HG02885 (cell line): Measurements from ENCODE around the gene CPNE9.
A peak's percentile ranks its signal among the peaks of the same experiment; 100 is the strongest.

Experiments
- ATAC-seq: cut with Tn5 transposase; IDR thresholded peaks from one replicate; pipeline ENCODE4 v1.9.1; 2021; ENCODE audit warnings: mild to moderate bottlenecking; ENCODE audit not compliant: unreplicated experiment, poor library complexity

The CPNE9 gene

DNA sequence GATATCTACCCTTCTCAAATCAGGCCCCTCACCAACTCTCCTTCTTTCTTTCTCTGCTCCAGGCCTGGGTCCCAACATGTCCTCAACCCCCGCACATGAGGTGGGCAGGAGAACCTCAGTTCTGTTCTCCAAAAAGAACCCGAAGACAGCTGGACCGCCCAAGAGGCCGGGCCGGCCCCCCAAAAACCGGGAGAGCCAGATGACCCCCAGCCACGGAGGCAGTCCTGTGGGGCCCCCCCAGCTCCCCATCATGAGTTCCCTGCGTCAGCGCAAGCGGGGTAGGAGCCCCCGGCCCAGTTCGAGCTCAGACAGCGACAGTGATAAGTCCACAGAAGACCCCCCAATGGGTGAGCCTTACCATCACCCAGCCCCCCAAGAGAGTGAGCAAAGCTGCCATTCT lies 40.5 kb downstream of the CPNE9 start:
- ATAC-seq = no peak

DNA sequence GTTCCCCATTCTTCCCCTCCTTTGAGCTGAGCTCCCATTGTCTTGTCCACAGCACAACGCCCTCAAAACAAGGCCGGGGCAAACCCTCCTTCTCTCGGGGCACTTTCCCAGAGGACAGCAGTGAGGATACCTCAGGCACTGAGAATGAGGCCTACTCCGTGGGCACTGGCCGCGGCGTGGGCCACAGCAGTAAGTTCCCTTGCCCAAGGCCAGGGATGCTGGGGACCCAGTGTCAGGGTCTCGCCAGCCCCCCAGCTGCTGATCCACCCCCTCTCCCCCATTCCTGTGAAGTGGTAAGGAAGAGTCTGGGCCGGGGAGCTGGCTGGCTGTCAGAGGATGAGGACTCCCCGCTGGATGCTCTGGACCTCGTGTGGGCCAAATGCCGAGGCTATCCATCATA lies 41.9 kb downstream of the CPNE9 start:
- no peak for ATAC-seq

DNA sequence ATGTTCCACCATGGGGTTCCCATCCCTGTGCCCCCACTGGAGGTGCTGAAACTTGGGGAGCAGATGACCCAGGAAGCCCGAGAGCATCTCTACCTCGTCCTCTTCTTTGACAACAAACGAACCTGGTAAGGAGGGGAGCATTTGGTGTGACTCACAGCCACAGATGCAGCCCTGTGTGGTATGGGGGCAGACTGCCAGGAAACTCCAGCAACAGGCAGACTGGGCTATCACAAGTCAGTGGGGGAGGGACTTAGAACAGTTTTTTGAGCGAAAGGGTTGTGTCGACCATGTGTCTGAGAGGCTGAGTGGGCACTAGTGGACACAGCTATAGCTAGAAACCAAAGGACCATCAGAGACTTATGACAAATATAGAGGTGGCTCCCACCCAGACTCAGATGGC lies 42.7 kb downstream of the CPNE9 start:
- no peak for ATAC-seq

DNA sequence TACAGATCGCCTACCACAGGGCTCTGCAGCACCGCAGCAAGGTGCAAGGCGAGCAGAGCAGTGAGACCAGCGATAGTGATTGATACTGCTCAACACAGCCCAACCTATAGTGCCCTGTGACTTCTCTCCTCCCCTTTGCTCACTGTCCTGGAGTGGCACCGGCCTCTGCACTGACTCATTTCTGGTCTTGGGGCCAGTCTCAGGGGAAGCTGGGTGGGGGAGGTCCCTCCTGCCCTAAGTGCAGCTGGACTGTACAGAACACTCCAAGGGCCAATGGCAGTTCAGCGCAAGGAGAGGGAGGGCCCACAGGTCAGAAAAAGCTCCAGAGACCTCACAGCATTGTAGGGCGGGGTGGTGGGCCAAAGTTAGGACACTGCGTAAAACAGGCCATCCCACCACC lies 43.6 kb downstream of the CPNE9 start:
- no peak for ATAC-seq

DNA sequence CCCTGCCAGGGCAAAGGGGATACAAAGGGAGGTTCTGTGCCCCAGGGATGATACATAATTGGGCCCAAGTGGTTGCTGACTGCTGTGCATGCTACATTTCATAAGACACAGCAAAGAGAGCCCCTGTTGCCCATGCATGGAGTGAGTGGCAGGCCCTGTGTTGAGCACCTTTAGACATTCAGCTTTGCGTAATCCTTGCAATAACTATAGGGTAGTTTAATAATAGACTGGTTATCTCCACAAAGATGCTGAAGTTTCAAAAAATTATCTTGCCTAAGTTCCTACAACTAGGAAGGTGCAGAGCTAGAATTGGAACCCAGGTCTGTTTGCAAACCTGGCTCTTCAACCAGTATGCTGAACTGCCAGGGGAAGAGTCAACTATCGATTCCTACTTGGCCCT lies 44.4 kb downstream of the CPNE9 start:
- ATAC-seq = no peak

DNA sequence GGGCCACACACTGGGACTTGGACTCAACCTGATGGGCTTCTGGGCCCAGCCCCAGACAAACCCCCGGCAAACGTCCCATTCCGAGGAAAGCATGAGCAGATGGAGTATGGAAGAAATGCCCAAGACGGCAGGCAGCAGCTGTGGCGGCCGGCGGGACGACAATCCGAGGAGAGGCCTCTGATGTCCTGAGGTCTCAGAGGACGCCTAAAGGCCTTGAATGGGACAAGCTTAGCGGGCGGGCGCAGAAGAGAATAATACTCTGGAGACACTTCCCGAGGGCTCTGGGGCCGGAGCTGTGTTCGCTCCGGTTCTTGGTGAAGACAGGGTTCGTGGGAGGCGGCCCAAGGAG lies 45.6 kb downstream of the CPNE9 start:
- ATAC-seq = no peak

DNA sequence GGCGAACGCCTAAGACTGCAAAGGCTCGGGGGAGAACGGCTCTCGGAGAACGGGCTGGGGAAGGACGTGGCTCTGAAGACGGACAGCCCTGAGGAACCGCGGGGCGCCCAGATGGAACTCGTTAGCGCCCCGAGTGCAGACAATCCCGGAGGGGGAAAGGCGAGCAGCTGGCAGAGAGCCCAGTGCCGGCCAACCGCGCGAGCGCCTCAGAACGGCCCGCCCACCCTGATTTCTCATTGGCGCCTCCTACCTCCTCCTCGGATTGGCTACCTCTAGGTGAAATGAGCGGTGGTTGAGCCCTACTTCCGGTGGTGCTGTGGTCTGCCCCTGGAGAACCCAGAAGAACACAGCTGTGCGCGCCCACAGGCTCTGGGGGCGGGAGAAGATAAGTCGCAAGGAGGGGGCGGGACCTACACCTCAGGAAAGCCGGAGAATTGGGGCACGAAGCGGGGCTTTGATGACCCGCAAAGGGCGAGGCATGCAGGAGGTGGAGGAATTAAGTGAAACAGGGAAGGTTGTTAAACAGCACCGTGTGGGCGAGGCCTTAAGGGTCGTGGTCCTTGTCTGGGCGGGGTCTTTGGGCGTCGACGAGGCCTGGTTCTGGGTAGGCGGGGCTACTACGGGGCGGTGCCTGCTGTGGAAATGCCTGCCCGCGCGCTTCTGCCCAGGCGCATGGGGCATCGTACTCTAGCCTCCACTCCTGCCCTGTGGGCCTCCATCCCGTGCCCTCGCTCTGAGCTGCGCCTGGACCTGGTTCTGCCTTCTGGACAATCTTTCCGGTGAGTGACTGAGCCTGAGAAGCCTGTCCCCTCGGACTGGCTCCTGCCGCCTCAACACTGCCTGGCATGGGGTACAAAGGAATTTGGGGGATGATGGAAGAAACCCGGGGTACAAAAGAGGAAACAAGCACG lies 46.3 kb downstream of the CPNE9 start, which contains the start of gene OGG1:
Gene OGG1 (plus strand): TSS at position 308 of the 911 bp plus-strand sequence. CDS start 335 bp downstream, at position 643.
- ATAC-seq = peak; percentile 91

DNA sequence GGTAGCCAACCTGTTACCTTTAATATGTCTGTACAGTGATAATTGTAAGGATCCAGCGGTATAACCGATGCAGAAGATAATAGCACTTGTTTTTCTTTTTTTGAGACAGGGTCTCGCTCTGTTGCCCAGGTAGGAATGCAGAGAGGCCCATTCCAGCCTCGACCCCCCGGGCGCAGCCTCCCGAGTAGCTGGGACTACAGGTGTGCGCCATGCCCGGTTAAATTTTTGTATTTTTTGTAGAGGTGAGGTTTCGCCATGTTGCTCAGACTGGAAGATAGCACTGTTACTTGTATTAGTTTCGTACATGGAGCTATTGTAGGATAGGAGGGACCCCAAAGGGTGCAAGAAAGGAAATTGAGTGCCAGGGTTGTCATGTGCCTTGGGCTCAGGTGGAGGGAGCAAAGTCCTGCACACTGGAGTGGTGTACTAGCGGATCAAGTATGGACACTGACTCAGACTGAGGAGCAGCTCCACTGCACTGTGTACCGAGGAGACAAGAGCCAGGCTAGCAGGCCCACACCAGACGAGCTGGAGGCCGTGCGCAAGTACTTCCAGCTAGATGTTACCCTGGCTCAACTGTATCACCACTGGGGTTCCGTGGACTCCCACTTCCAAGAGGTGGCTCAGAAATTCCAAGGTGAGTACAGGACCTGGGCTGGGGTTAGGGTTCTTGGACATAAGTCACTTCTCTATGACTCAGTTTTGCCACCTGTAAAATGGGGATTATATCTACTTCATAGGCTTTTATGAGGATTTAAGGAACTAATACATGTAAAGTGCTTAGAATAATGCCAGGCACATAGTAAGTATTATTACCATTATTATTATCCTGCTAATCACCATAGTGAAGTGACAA lies 47.2 kb downstream of the CPNE9 start:
- no peak for ATAC-seq

DNA sequence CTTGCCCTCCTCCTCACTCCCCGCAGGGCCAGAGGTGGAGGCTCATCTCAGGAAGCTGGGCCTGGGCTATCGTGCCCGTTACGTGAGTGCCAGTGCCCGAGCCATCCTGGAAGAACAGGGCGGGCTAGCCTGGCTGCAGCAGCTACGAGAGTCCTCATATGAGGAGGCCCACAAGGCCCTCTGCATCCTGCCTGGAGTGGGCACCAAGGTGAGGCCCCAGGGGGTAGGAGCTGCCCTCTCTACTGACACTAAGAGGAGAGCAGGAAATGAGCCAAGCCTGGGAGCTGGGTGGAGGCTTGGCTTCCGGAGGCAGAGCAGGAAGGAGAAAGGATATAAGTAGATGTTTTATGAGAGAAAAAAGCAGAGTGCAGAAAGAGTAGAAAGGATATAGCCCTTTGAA lies 51.0 kb downstream of the CPNE9 start:
- no peak for ATAC-seq

DNA sequence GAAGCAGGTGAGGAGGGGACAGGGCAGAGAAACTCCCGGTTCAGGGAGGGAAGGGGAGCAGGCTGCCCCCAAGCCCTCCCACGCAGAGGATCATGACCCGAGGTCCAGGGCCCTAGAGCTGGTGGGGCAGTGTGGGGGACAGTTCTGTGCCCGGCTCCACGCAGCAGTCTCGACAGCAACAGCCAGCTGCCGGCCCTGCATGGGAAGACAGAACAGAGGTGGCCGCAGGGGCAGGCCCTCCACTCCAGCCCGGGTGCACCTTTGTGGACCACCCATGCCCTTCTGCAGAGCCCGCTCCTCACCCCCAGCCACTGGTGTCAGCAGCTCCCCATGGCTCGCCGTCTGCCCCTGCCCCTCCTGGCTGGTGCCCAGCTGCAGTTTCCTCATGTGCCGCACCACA lies 53.8 kb downstream of the CPNE9 start:
- no peak for ATAC-seq

DNA sequence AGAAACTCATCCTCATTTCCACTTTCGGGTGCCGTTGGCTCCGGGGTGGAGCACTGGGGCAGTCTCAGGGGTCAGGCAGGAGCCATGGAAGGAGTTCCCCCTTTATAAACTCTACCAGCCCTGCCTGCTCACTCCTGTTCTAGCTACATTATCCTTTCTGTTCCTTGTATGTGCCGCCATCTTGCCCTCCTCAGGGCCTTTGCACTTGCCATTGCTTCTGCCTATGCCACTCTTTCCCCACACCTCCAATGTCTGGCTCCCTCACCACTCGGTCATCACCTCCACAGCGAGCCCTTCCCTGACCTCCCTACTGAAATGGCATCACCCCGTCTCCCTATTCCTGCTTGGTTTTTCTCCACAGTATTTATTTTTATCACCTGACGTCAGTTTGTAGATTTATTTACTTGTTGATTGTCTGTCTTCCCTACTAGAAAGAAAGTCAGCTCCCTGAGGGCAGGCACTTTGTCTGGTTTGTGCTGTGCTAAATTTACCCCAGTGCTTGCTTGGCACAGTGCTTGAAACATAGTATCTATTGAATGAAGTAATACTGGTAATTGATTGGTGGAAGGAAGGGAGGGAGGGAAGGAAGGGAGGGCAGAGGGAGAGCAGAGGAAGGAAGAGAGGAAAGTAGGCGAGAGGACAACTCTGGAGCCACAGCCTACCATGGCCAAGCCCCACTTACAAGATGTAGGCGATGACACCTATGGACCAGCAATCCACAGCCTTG lies 57.3 kb downstream of the CPNE9 start:
- ATAC-seq = no peak

DNA sequence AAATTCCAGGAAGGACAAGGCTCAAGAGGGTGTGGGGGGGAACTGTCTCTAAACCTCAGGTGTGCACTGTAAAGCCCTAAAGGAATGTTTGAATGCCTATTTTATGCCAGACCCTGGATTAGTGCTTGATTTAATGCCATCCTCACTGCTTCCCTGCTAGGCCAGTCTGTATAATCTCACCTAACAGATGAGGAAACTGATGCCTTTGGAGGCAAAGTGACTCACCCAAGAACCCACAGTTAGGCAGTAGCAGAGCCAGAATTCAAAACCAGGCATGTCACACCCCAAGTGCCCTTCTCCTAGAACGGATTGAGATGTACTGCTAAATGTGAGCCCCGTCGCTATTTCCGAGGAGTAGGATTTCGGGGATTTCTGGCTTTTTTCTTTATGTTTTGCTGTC lies 58.3 kb downstream of the CPNE9 start:
- no peak for ATAC-seq

DNA sequence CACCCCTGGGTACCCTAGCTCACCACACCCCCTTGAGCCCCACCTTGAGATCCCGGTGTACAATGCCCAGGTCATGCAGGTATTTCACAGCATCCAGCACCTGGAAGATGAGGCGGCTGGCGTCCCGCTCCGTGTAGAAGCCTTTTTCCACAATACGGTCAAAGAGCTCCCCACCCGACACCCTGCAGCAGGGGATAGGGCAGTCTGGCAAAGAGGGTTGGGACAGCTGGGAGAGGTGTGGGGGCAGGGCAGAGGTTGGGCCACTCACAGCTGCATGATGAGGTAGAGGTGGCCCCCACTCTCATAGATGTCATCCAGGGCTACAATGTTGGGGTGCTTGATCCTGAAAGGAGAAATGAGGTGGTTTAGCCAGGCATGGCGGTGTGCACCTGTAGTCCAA lies 59.2 kb downstream of the CPNE9 start:
- ATAC-seq = no peak

DNA sequence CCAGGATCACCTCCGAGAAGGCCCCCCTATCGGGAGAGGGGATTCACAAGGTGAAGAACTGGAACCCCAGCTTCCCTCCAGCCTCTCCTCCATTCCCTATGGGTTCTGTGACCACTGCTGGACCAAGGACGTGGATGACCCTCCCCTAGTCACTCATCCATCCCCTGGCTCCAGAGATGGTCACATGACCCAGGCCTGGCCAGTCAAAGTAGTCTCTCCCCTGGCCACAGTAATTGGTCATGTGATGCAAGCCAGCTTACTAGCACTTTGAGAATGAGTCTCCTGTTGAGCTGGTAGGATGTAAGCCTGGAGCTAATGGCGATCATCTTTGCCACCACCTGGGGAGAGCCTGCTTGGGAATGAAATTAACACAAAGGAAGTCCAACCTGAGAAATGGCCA lies 62.2 kb downstream of the CPNE9 start:
- ATAC-seq = no peak

DNA sequence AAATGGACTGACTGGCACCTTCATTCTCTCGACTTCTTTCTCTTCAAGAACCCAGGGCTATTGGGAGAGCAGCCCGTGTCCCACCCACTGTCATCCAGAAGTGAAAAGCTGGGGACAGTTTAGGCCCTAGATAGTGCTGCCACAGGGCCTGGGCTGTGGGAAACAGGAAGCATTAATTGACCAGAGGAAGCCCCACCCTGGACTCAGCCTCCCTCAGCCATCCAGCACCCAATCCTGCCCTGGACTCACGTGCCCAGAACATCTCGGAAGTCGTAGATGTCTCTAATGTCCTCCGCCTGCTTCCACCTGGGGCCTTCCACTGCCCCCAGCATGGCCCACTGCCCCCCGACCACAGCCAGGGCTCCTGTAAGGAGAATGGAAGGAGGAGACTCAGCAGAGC lies 63.8 kb downstream of the CPNE9 start:
- ATAC-seq = no peak

DNA sequence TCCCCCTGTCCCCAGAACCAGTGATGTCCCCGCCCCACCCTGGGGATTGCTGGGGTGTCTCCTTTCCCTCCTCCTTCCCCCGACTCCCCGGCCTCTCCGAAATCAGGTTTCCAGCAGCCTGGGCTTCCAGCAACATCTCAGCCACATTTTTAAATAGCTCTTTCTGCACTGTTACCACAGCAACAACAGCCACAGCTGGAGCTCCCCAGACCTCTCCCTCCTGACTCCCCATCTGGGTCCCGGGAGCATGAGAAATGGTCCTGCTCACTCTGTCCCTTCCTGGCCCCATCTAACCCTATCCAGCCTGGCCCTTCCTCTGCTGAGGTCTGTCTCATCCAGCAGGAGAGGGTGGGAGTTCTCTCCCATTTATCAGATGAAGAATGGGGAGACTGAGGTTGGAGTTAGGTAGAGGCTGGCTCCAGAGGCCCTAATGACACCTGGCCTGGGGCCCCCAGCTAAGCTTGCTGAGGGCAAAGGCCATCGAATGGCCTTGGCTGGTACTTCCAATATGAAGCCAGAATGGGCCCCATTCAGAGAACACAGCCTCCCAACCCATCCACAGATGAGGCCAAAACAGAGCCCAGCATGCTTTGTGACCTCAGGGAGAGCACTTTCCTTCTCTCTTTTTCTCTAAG lies 64.6 kb downstream of the CPNE9 start:
- ATAC-seq = no peak

DNA sequence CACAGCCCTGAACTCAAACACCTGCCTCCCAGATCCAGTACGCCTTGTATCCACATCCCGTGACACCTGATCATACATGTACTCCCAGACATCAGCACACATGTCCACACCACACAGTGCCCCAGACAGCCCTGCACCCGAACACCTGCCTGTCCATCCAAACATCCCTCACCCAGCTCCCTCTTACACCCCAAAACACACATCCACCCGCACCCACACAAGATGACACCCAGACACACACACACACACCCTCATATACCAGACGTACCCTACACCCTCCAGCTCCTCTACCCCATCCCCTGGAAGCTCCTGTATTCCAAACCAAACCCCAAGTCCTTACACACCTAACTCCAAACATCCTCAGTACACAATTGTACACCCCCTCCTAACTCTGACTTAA lies 65.4 kb downstream of the CPNE9 start:
- ATAC-seq = no peak

DNA sequence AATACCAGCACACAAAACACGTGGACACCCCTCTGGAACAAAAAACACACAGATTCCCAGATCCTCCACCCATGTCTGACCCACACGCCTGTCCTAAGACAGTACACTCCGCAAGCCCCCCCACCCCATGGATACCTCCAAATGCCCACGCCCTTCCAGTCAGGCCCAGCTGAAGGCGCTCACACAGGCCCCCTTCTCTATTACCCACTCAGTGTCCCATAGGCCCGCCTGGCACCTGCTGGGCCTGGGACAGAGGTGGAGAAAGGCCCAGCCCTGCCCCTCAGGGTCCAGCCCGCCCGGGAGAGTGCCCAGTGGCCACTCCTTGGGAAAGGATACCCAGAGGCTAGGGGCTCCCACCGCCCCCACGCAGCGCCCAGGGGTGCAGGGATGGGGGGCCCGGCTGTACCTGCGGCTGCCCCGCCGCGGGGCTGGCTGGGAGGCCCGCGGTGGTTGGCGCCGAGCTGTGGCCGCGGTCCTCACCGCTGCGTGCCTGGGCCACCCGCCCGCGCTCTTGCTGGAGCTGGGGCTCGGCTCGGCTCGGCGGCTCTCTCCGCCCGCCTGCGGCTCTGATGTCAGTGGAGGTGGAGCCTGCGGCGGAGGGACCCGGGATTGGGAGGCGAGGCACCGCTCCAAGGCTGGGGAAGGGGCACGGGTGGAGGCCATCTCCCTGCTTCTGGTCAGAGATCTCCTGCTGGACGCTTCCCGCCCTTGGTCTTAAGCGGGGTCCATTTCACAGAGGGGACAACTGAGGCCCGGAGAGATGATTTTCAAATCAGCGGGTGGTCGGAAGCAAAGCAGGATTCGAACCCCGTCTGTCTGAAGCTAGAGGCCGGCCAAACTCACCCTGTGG lies 66.0 kb downstream of the CPNE9 start, which contains the start of gene CAMK1:
Gene CAMK1 (minus strand): TSS at position 522 of the 850 bp plus-strand sequence. CDS start 2,198 bp downstream, outside the sequence.
- peak; percentile 89 for ATAC-seq

DNA sequence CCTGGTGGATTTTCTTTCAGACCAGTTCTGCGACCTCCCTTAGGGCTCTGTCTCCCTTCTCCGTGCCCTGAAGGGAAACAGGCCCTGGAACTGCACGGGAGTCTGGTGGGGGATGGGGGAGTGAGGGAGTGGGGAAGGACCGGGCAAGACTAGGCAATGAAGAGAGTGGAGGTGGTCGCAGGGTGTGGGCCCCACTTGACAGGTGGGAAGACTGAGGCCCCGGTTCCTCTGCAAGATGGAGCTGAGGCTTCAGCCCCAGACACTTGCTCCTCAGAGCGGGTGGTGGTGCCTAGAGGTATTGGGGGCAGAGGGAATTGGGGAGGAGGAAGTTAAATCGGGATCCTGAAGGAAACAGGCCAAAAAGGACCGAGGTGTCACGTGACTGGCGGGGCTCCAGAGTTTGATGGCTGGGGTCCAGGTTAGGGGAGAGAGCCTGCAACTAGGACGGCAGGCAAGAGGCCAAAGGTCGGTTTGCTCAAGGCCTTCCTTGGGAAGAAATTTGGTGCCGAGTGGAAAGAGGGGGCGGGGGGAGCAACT lies 66.7 kb downstream of the CPNE9 start:
- ATAC-seq = no peak
